ENCODE measurements around the gene PIGU. TPM values are rescaled to one million over a fixed set of nuclear protein-coding genes. Genes with fewer than 3 reads are reported as not detected.

Gene PIGU
- total RNA-seq, 1 experiment from 2014 or later, result 32.8 TPM

- no peaks in the 10 kb centered on the region for H3K36me3 Mint-ChIP-seq (ENCODE audit: insufficient read depth in 1 of 3, low read depth in 3 of 3)
- H3K27ac Mint-ChIP-seq, result peak within 1 kb of the TSS; percentile 18 to 87 (median 83); a peak in 4 of 7 replicates
- no peak within 1 kb of the TSS for H3K56ac ChIP-seq (ENCODE audit: insufficient read length, low read depth, low read length)
- peaks cover 7 to 9% of the 10 kb centered on the region in 2 experiments for H3K4me1 Mint-ChIP-seq
- no peaks in the 10 kb centered on the region for H3K9me3 Mint-ChIP-seq
- no peak within 1 kb of the TSS for H2AK5ac ChIP-seq (ENCODE audit: insufficient read length, low read length)
- no peak within 1 kb of the TSS for H2BK5ac ChIP-seq (ENCODE audit: insufficient read length, low read length)
- peak; percentile 95 for DNase-seq
- no peaks in the 10 kb centered on the region for H3K27me3 ChIP-seq (ENCODE audit: insufficient read depth, low read length)
- no peaks in the 10 kb centered on the region for H3K79me2 ChIP-seq (ENCODE audit: insufficient read depth, low read length)
- H3K9me3 ChIP-seq (ENCODE audit: control insufficient read depth, low read depth, low read length), result no peaks in the 10 kb centered on the region
- H3K79me1 ChIP-seq (ENCODE audit: insufficient read depth, low read depth, low read length, poor library complexity, severe bottlenecking), result no peaks in the 10 kb centered on the region
- H3K23me2 ChIP-seq (ENCODE audit: insufficient read length, low read depth, low read length, poor library complexity, severe bottlenecking), result peaks cover 4% of the 10 kb centered on the region
- H3K4me1 ChIP-seq (ENCODE audit: insufficient read depth, low read length), result no peaks in the 10 kb centered on the region
- H2BK120ac ChIP-seq (ENCODE audit: low read depth, low read length, poor library complexity, severe bottlenecking), result no peak within 1 kb of the TSS
- no peak within 1 kb of the TSS for H4K5ac ChIP-seq (ENCODE audit: insufficient read length, low read depth, low read length)
- no peak within 1 kb of the TSS for H3K4ac ChIP-seq (ENCODE audit: low read depth, low read length)
- no peak within 1 kb of the TSS for H3T11ph ChIP-seq (ENCODE audit: low read length)
- H4K20me1 ChIP-seq (ENCODE audit: control insufficient read depth, insufficient read depth, insufficient read length), result no peaks in the 10 kb centered on the region
- H2BK12ac ChIP-seq (ENCODE audit: insufficient read length, low read depth, low read length), result no peak within 1 kb of the TSS
- H3K4me2 ChIP-seq (ENCODE audit: insufficient read depth, insufficient read length, low read length), result peak within 1 kb of the TSS; percentile 64
- H4K91ac ChIP-seq (ENCODE audit: insufficient read length, low read depth, low read length), result no peak within 1 kb of the TSS
- WGBS (ENCODE audit: extremely low coverage, insufficient read length, low lambda C conversion rate), result no CpG with 5 or more reads among the region's 103 CpGs
- peak within 1 kb of the TSS; percentile 67 to 82 for H3K4me3 Mint-ChIP-seq
- no peak within 1 kb of the TSS for H4K8ac ChIP-seq (replicated peaks; ENCODE audit: insufficient read length, low read depth, low read length)
- peak within 1 kb of the TSS; percentile 90 for H3K18ac ChIP-seq (ENCODE audit: insufficient read length, low read depth, low read length)
- H3K14ac ChIP-seq (ENCODE audit: insufficient read depth, low read length), result peak within 1 kb of the TSS; percentile 90
- peaks cover 5% of the 10 kb centered on the region for H3K27me3 Mint-ChIP-seq (ENCODE audit: low read depth)
- H2AFZ ChIP-seq (ENCODE audit: low read length), result peak within 1 kb of the TSS; percentile 10
- no peak within 1 kb of the TSS for H2BK20ac ChIP-seq (ENCODE audit: low read depth, low read length, poor library complexity, severe bottlenecking)
- H3K9ac ChIP-seq (ENCODE audit: extremely low read depth, insufficient read length, low read length), result peak within 1 kb of the TSS; percentile 27
- no peak within 1 kb of the TSS for H3K27ac ChIP-seq (ENCODE audit: insufficient read length, low read depth, low read length)
- H2BK15ac ChIP-seq (ENCODE audit: low read depth, low read length), result no peak within 1 kb of the TSS
- no peak within 1 kb of the TSS for H3K23ac ChIP-seq (ENCODE audit: insufficient read length, low read depth, low read length)
- TF ChIP-seq CTCF (conservative IDR thresholded peaks at IDR 0.05), result no peak
These were observed 118.3 kb downstream of the PIGU start, which contains the start of gene MAP1LC3A for GRCh38 chr20:34558320-34559218. TSS of gene MAP1LC3A (plus strand) at chr20:34558718. CDS start at chr20:34558869, 151 bp downstream.
